Smooth muscle cell (in vitro differentiated cells): ENCODE measurements around the gene FBXO8. TPM values are rescaled to one million over a fixed set of nuclear protein-coding genes. Genes with fewer than 3 reads are reported as not detected.

Experiments
- DNase-seq: peaks from one replicate; lab custom pipeline; 2025; ENCODE audit not compliant: unreplicated experiment; lab: John Stamatoyannopoulos, UW
- H2AFZ ChIP-seq: fragments of 200-600 bp; sonication (generic); 2 replicates; pipeline ENCODE4 v1.6.0; 2016; ENCODE audit warnings: antibody characterized with exemption, low read depth, mild to moderate bottlenecking
- H3F3A ChIP-seq: fragments of 200-600 bp; sonication (generic); 2 replicates; pipeline ENCODE4 v1.6.0; 2017; ENCODE audit warnings: antibody characterized with exemption, low read depth
- H3K27ac ChIP-seq: fragments of 200-600 bp; sonication (generic); 2 replicates; pipeline ENCODE4 v1.5.1; 2016; ENCODE audit warnings: low read depth, mild to moderate bottlenecking
- H3K27me3 ChIP-seq: fragments of 200-600 bp; sonication (generic); 2 replicates; pipeline ENCODE4 v1.6.1; 2016; ENCODE audit warnings: low read depth, mild to moderate bottlenecking
- H3K36me3 ChIP-seq: fragments of 200-600 bp; sonication (generic); 2 replicates; pipeline ENCODE4 v1.5.1; 2016; ENCODE audit warnings: low read depth
- H3K4me1 ChIP-seq: fragments of 200-600 bp; sonication (generic); 2 replicates; pipeline ENCODE4 v1.5.1; 2016; ENCODE audit warnings: low read depth
- H3K4me2 ChIP-seq: fragments of 200-600 bp; sonication (generic); 2 replicates; pipeline ENCODE4 v1.6.0; 2016; ENCODE audit warnings: mild to moderate bottlenecking
- H3K4me3 ChIP-seq: fragments of 200-600 bp; sonication (generic); 2 replicates; pipeline ENCODE4 v1.5.1; 2016; ENCODE audit warnings: mild to moderate bottlenecking
- H3K79me2 ChIP-seq: fragments of 200-600 bp; sonication (generic); 2 replicates; pipeline ENCODE4 v1.6.0; 2016; ENCODE audit warnings: low read depth, mild to moderate bottlenecking
- H3K9ac ChIP-seq: fragments of 200-600 bp; sonication (generic); 2 replicates; pipeline ENCODE4 v1.6.0; 2016; ENCODE audit warnings: low read depth
- H3K9me3 ChIP-seq: fragments of 200-600 bp; sonication (generic); replicated peaks from 2 replicates; pipeline ENCODE4 v1.5.1; 2016; ENCODE audit warnings: low read depth
- H4K20me1 ChIP-seq: fragments of 200-600 bp; sonication (generic); 2 replicates; pipeline ENCODE4 v1.6.0; 2016; ENCODE audit warnings: low read depth
- CTCF ChIP-seq: fragments of 200-600 bp; sonication (generic); IDR thresholded peaks from 2 replicates; pipeline ENCODE4 v1.5.1; 2017; ENCODE audit warnings: borderline replicate concordance, mild to moderate bottlenecking, antibody characterized with exemption; ENCODE audit not compliant: insufficient read depth, poor library complexity, severe bottlenecking
- whole genome bisulfite sequencing: methylation state at CpG from one replicate; pipeline ENCODE4 v1.1.7; 2016; ENCODE audit warnings: low lambda C conversion rate; 5-methylcytosine and 5-hydroxymethylcytosine counted together
- polyA plus RNA-seq: library from polyadenylated mRNA; unstranded; fragments of >200 nt; fragmentation: Nextera tagmentation; extraction: Ambion mirVana; gene quantifications from 2 replicates; pipeline ENCODE4 v1.2.1, GENCODE V29; 2016
- total RNA-seq: library from RNA; depleted of rRNA; stranded (reverse); fragments of >200 nt; gene quantifications from 2 replicates; pipeline ENCODE4 v1.2.3, GENCODE V29; 2014

The FBXO8 gene
- total and polyA plus RNA-seq, 2 experiments from 2014 or later, result 34.2 to 54.3 TPM

GRCh38 chr4:174281182-174281737 lies 2.2 kb downstream of the FBXO8 start:
- Histone ChIP-seq H3K79me2 (peaks cover 91% of the 10 kb centered on the region), H3F3A (peaks cover 3% of the 10 kb centered on the region), H3K9ac (no peak overlapping the region), H3K9me3 (no peaks in the 10 kb centered on the region), H3K4me2 (peak overlapping the region; percentile 92), H3K27ac (no peak overlapping the region), H3K36me3 (peaks cover 6% of the 10 kb centered on the region), H3K27me3 (no peaks in the 10 kb centered on the region), H4K20me1 (peaks cover 8% of the 10 kb centered on the region), H3K4me1 (peaks cover 19% of the 10 kb centered on the region), H3K4me3 (no peak overlapping the region), H2AFZ (no peak overlapping the region)
- no peak for DNase-seq
- TF ChIP-seq CTCF, result no peak
- WGBS, result 89% methylated on average over 5 of the region's 5 CpGs

GRCh38 chr4:174279433-174280155 lies 3.9 kb downstream of the FBXO8 start:
- 88% methylated on average over 3 of the region's 3 CpGs for WGBS
- Histone ChIP-seq H3K4me1 (peaks cover 9% of the 10 kb centered on the region), H3K36me3 (peaks cover 6% of the 10 kb centered on the region), H4K20me1 (peaks cover 14% of the 10 kb centered on the region), H2AFZ (no peak overlapping the region), H3K79me2 (peaks cover 91% of the 10 kb centered on the region), H3K4me2 (no peak overlapping the region), H3K9me3 (no peaks in the 10 kb centered on the region), H3F3A (peaks cover 3% of the 10 kb centered on the region), H3K27ac (no peak overlapping the region), H3K27me3 (no peaks in the 10 kb centered on the region), H3K4me3 (no peak overlapping the region), H3K9ac (no peak overlapping the region)
- TF ChIP-seq CTCF, result no peak
- DNase-seq, result no peak

GRCh38 chr4:174278467-174278866 lies 5.0 kb downstream of the FBXO8 start:
- Histone ChIP-seq H3F3A (no peaks in the 10 kb centered on the region), H3K4me2 (no peak overlapping the region), H2AFZ (no peak overlapping the region), H3K27me3 (no peaks in the 10 kb centered on the region), H3K9me3 (no peaks in the 10 kb centered on the region), H3K4me1 (peaks cover 8% of the 10 kb centered on the region), H3K27ac (no peak overlapping the region), H3K79me2 (peaks cover 96% of the 10 kb centered on the region), H4K20me1 (peaks cover 20% of the 10 kb centered on the region), H3K9ac (no peak overlapping the region), H3K36me3 (peaks cover 6% of the 10 kb centered on the region), H3K4me3 (no peak overlapping the region)
- no peak for TF ChIP-seq CTCF
- no peak for DNase-seq

- DNase-seq, result no peak
- Histone ChIP-seq H3F3A (no peaks in the 10 kb centered on the region), H3K36me3 (peaks cover 6% of the 10 kb centered on the region), H3K27ac (no peak overlapping the region), H3K9me3 (no peaks in the 10 kb centered on the region), H3K4me2 (no peak overlapping the region), H3K4me1 (peaks cover 5% of the 10 kb centered on the region), H3K79me2 (peaks cover 100% of the 10 kb centered on the region), H2AFZ (no peak overlapping the region), H3K4me3 (no peak overlapping the region), H3K27me3 (no peaks in the 10 kb centered on the region), H3K9ac (no peak overlapping the region), H4K20me1 (peaks cover 26% of the 10 kb centered on the region)
- TF ChIP-seq CTCF, result no peak
- WGBS, result 91% methylated on average over 3 of the region's 3 CpGs
Observed at GRCh38 chr4:174277433-174277832, 6.0 kb downstream of the FBXO8 start.
